HAP-1 (cell line): Measurements from ENCODE around the gene ZNF664.

Source experiments
- DNase-seq, 2 experiments: peaks; one replicate each; pipeline ENCODE4 v3.0.0-alpha.2; 2016 to 2020; ENCODE audit warnings: low spot score in 2 of 2
- H3K27me3 ChIP-seq: fragments of 250-450 bp; sonication (Bioruptor Pico); 2 replicates; pipeline ENCODE4 v1.5.1; 2020; ENCODE audit warnings: low read depth, mild to moderate bottlenecking, moderate library complexity
- H3K36me3 ChIP-seq: fragments of 250-450 bp; sonication (Bioruptor Pico); replicated peaks from 2 replicates; pipeline ENCODE4 v1.5.1; 2020; ENCODE audit warnings: mild to moderate bottlenecking
- H3K4me1 ChIP-seq: fragments of 250-450 bp; sonication (Bioruptor Pico); 2 replicates; pipeline ENCODE4 v1.5.1; 2020; ENCODE audit warnings: mild to moderate bottlenecking
- H3K4me3 ChIP-seq: fragments of 250-450 bp; sonication (Bioruptor Pico); 2 replicates; pipeline ENCODE4 v1.5.1; 2020; ENCODE audit warnings: mild to moderate bottlenecking, moderate library complexity
- H3K9me3 ChIP-seq: fragments of 250-450 bp; sonication (Bioruptor Pico); 2 replicates; pipeline ENCODE4 v1.5.1; 2020; ENCODE audit warnings: mild to moderate bottlenecking, moderate library complexity
- in situ Hi-C: fragments of 300-500 bp; cut with MboI; formaldehyde crosslinking; loops from 3 replicates; pipeline ENCODE4 v1.14.3; 2020; ENCODE audit warnings: low sequenced_read_pairs, inconsistent platforms, mixed read lengths

Gene ZNF664

GRCh38 chr12:123997033-123997822 is 24.2 kb downstream of the ZNF664 start:
- Histone ChIP-seq H3K9me3 (no peaks in the 10 kb centered on the region), H3K4me1 (peaks cover 7% of the 10 kb centered on the region; the same call in 1 of the 2 replicates), H3K36me3 (peaks cover 65% of the 10 kb centered on the region), H3K27me3 (no peaks in the 10 kb centered on the region), H3K4me3 (no peak overlapping the region)
- in situ Hi-C loops: no loop called here
- no peak for DNase-seq

DNA sequence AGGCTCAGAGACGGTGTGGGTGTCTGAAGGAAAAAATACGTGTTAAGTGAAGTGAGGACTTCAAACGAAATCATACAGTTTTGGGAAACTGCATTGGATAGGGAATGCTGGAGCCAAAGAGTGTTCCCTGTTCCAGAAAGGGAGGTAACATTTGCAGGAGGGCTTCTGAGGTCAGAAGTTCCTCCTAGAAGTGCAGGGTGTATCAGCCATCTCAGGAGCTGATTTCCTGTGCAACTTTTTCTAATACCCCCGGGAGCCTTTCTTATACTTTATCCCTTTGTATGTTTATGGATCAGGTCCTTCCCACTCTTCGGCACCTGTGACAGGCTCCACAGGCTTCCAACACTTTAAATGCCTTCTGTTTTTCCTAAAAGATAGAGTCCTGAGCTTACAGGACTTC is 24.9 kb downstream of the ZNF664 start:
- in situ Hi-C loops: no loop called here
- Histone ChIP-seq H3K36me3 (peaks cover 59% of the 10 kb centered on the region), H3K4me1 (peaks cover 7% of the 10 kb centered on the region; the same call in 1 of the 2 replicates), H3K9me3 (no peaks in the 10 kb centered on the region), H3K27me3 (no peaks in the 10 kb centered on the region), H3K4me3 (no peak overlapping the region)
- no peak for DNase-seq

DNA sequence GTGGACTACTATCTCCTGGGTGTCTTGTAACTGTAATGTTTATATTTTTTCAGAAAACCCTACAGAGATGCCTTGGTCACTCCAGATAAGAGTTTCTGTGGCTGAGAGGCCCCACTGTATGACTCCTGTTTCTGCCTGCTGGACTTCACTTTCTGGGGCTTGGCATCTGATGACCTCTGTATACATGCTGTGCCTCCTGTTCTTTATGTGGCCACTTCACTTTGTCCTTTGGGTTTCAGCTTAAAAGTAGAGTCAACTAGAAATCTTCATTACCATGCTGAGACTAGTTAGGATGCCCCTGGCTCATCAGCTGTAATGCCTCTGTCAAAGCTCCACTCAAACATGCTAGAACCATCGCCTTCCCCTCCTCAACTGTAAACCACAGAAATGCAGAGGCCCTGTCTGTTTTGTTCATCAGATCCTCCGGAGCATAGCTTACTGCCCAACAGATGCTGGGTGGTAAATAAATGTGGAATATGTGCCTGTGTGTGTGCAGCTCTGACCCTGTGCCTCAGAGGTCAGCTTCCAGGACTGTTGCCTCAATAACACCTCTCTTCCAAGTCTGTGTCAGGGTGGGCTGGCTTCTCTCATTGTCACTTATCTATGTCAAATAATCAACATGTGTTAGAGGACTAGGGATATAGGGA is 25.5 kb downstream of the ZNF664 start:
- no peaks in the 10 kb centered on the region for H3K27me3 ChIP-seq
- in situ Hi-C loops: no loop called here
- peaks cover 7% of the 10 kb centered on the region; the same call in 1 of the 2 replicates for H3K4me1 ChIP-seq
- peaks cover 57% of the 10 kb centered on the region for H3K36me3 ChIP-seq
- DNase-seq: no peak
- no peak overlapping the region for H3K4me3 ChIP-seq
- no peaks in the 10 kb centered on the region for H3K9me3 ChIP-seq

- in situ Hi-C loops: no loop called here
- H3K27me3 ChIP-seq: no peaks in the 10 kb centered on the region
- no peak for DNase-seq
- peaks cover 58% of the 10 kb centered on the region for H3K36me3 ChIP-seq
- H3K4me3 ChIP-seq: no peak overlapping the region
- H3K4me1 ChIP-seq: peaks cover 7% of the 10 kb centered on the region; the same call in 1 of the 2 replicates
- H3K9me3 ChIP-seq: no peaks in the 10 kb centered on the region
Observed at GRCh38 chr12:123998991-123999359, 26.0 kb downstream of the ZNF664 start.

DNA sequence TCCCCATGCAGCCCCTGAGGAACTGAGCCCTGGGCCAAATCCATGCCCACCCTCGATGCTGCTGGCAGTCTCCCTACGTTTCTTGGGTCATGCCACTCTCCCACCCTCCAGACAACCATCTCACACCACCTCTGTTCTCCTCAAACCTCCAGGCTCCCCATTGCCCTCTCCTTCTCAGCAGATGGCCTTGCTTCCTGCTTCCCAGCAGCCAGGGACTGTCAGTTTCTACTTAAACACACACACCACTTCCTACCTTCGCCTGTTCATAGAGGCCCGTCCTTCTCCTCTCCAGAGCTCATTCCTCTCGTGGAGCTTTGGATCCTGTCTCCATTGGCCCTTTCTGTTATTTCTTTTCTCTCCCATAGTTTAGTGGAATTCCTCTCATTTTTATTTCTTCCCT is 27.1 kb downstream of the ZNF664 start:
- Histone ChIP-seq H3K27me3 (no peaks in the 10 kb centered on the region), H3K9me3 (no peaks in the 10 kb centered on the region), H3K36me3 (peaks cover 70% of the 10 kb centered on the region), H3K4me3 (no peak overlapping the region), H3K4me1 (peaks cover 3% of the 10 kb centered on the region; the same call in 1 of the 2 replicates)
- no peak for DNase-seq
- in situ Hi-C loops: no loop called here

DNA sequence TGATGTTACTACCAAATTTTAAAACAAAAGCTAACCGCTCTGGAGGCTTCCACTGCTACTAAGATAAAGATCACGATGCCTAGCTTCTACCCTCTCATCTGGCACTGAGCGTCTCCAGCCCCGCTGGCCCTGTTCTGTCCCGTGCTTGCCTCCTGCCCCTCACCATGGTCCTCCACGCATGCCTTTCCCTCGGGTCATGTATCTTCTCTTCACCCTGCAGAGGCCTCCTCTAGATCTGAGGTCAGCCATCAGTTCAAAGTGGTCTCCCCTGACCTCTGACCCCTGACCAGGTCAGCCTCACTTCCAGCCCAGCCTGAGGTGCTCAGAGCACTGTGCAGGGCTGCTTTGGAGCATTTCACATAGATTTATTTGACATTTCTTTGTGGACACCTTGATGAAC is 28.3 kb downstream of the ZNF664 start:
- no peaks in the 10 kb centered on the region for H3K27me3 ChIP-seq
- H3K36me3 ChIP-seq: peaks cover 64% of the 10 kb centered on the region
- in situ Hi-C loops: no loop called here
- no peaks in the 10 kb centered on the region for H3K9me3 ChIP-seq
- H3K4me3 ChIP-seq: no peak overlapping the region
- no peaks in the 10 kb centered on the region for H3K4me1 ChIP-seq
- DNase-seq: no peak

DNA sequence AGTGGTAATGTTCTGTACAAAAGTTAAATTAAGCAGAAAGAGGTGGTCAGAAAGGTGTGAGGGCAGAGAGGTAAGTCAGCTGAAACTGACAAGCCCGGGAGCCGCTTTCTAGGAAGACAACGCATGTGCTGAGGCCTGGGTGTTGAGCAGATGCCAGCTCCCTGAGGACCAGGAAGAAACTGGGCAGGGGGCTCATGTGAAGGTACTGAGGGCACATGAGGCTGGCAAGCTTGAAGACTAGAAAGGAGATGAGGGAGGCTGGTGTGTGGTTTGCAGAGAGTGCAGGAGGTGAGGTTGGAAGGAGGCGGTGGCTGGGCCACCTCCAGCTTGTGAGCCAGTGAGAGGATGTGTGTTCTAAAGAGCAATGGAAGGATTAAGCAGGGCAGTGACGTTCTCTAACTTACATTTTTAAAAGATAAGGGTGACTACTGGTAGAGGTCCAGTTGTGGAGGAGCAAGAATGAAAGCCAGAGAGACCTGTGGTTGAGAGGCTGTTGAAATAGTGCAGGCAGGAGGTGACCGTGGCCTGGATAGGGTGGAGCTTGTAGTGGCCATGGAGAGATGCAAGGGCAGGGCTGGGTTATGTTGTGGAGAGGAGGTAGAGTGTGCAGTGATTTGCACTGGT is 29.1 kb downstream of the ZNF664 start:
- Histone ChIP-seq H3K4me1 (no peaks in the 10 kb centered on the region), H3K36me3 (peaks cover 58% of the 10 kb centered on the region), H3K9me3 (no peaks in the 10 kb centered on the region), H3K4me3 (no peak overlapping the region), H3K27me3 (no peaks in the 10 kb centered on the region)
- DNase-seq: no peak
- in situ Hi-C loops: no loop called here

DNA sequence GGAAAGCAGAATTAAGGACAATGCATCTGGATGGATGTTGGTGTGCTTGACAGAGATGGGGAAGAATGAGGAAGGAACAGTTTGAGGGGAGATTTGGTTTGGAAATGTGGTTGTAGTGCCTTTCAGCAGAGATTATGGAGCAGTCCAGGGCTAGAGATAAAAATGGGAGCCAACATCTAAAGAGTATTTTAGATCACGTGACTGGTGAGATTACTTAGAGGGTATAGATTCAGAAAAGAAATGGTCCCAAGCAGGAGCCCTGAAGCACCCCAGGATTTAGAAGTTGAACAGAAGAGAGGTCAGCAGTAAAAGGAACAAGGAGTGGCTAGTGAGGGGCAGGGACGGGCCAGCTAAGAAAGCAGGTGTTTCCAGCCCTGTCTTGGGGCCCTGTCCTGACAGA is 29.6 kb downstream of the ZNF664 start:
- Histone ChIP-seq H3K36me3 (peaks cover 57% of the 10 kb centered on the region), H3K4me3 (no peak overlapping the region), H3K9me3 (no peaks in the 10 kb centered on the region), H3K27me3 (no peaks in the 10 kb centered on the region), H3K4me1 (no peaks in the 10 kb centered on the region)
- DNase-seq: no peak
- in situ Hi-C loops: no loop called here

DNA sequence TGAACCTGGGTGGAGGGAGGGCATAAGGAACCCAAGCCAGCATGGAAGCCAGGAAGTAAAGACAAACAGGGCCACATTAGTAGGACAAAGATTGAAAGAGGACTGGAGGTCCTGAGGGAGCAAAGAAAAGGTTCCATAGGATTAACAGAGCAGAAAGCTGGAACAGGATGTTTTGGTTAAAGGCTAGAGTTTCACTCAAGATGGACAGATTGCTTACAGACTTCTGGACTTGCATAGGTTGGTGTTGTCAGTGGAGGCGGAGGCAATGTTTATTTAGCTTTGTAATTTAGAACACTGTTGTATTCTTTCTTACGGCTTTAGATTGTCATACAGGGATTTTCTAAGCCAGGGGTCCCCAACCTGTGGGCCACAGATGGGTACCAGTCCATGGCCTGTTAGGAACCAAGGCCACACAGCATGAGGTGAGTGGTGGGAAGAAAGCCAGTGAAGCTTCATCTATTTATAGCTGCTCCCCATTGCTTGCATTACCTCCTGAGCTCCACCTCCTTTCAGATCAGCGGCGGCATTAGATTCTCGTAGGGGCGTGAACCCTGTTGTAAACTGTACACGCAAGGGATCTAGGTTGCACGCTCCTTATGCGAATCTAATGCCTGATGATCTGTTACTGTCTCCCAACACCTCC is 31.3 kb downstream of the ZNF664 start:
- Histone ChIP-seq H3K9me3 (no peaks in the 10 kb centered on the region), H3K4me1 (no peaks in the 10 kb centered on the region), H3K27me3 (no peaks in the 10 kb centered on the region), H3K36me3 (peaks cover 49% of the 10 kb centered on the region), H3K4me3 (no peak overlapping the region)
- in situ Hi-C loops: no loop called here
- DNase-seq: no peak

- in situ Hi-C loops: no loop called here
- Histone ChIP-seq H3K27me3 (no peaks in the 10 kb centered on the region), H3K9me3 (no peaks in the 10 kb centered on the region), H3K36me3 (peaks cover 37% of the 10 kb centered on the region), H3K4me1 (no peaks in the 10 kb centered on the region), H3K4me3 (no peak overlapping the region)
- DNase-seq: no peak
Observed at GRCh38 chr12:124006085-124006845, 33.2 kb downstream of the ZNF664 start.

DNA sequence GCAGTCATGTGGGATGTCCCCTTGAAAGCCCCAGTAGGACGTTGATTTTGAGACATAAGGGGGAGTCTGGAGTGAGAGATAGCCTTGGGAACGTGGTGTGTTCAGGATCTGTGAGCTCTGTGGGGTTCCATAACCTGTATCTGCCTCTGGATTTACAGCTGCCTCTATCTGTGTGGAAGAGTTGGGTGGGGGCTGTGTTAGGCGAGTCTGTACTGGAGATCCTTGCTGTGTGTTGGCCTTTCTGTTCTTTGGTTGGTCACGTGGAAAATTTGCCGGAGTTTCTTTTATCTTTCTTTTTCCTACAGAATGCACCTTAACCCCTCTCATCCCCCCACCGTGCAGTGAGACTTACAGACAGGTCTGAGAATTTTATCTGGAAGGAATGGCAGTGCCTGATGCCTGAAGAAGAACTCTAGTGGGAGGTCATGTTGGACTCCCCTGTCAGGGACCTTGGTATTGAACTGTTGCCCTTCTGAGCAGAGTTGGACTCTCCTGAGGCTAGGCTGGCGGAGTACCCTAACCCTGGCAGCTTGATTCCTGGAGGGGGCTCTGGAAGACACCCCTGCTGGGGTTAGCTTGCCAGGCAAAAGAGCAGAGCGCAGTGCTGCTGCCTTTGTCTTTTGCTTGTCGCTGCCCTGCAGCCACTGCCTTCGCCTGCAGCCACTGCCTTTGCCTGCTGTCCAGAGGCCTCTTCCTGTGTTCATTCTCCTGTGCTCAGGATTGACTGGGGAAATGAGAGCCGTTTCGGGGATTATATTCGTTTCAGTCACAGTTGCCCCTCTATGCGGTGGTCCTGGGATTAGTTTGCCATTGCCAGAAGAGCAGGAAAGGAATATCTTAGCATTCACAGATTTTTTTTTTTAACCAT is 34.1 kb downstream of the ZNF664 start:
- H3K9me3 ChIP-seq: no peaks in the 10 kb centered on the region
- DNase-seq: no peak
- peaks cover 38% of the 10 kb centered on the region for H3K36me3 ChIP-seq
- in situ Hi-C loops: no loop called here
- no peaks in the 10 kb centered on the region for H3K27me3 ChIP-seq
- no peaks in the 10 kb centered on the region for H3K4me1 ChIP-seq
- H3K4me3 ChIP-seq: no peak overlapping the region

DNA sequence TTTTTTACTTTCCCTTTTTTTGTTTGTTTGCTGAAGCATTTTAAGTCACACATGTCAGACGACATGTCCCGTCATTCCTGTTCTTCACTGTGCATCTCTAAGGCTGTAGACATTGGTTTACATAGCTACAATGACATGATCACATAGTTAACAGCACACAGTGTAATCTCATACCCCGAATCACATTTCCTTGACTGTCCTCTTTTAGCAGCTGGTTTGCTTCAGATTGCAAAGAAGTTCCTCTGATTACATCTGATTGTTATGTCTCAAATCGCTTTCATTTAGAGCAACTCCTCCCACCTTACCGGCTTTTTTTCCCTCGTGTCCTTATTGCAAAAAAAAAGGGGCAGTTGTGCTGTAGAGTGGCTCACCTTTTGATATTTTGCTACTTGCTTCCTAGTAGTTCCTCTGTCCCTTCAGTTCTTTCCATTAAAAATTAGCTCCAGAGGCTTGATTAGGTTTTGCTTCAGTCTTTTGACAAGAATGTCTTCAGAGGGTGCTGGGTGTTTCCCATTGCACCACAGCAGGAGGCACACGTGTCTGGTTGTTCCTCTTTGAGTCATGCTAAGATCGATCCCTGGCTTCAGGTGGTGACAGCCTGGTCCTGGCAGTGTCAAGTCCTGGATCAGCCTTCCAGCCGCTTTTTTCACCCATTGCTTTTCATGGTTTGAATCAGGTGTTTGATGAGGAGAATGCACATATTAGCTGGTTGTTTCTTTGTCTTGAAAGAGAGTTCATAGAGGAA is 35.0 kb downstream of the ZNF664 start:
- H3K36me3 ChIP-seq: peaks cover 43% of the 10 kb centered on the region
- no peak overlapping the region for H3K4me3 ChIP-seq

More for the DNA sequence above, 35.0 kb downstream of the ZNF664 start:
- Histone ChIP-seq H3K4me1 (no peaks in the 10 kb centered on the region), H3K9me3 (no peaks in the 10 kb centered on the region), H3K27me3 (no peaks in the 10 kb centered on the region)
- in situ Hi-C loops: no loop called here
- DNase-seq: no peak
